GM18526 (cell line): ENCODE measurements around the gene LCE5A.

ENCODE experiments used
- POLR2A ChIP-seq: IDR thresholded peaks from 3 replicates; pipeline ENCODE4 v1.6.1; 2011; ENCODE audit not compliant: insufficient read length; ENCODE audit errors: extremely low read depth

The LCE5A gene

GRCh38 chr1:152510503-152510902 is at the start of gene LCE5A:
LCE5A (plus strand) TSS chr1:152510803; CDS start chr1:152511535, 732 bp downstream.
- TF ChIP-seq POLR2A, result no peak

GRCh38 chr1:152461544-152461943 is 49.1 kb upstream of the LCE5A start:
- TF ChIP-seq POLR2A, result no peak

GRCh38 chr1:152462636-152463035 is 48.0 kb upstream of the LCE5A start:
- TF ChIP-seq POLR2A, result no peak

GRCh38 chr1:152466217-152466616 is 44.4 kb upstream of the LCE5A start:
- no peak for TF ChIP-seq POLR2A

GRCh38 chr1:152473887-152474537 is 36.6 kb upstream of the LCE5A start:
- TF ChIP-seq POLR2A, result no peak

- no peak for TF ChIP-seq POLR2A
These were observed 30.6 kb upstream of the LCE5A start for GRCh38 chr1:152479792-152480595.

GRCh38 chr1:152481869-152482664 is 28.5 kb upstream of the LCE5A start:
- no peak for TF ChIP-seq POLR2A

- TF ChIP-seq POLR2A, result no peak
These were observed 24.1 kb upstream of the LCE5A start for GRCh38 chr1:152486400-152487006.

GRCh38 chr1:152487871-152488270 is 22.7 kb upstream of the LCE5A start:
- no peak for TF ChIP-seq POLR2A

GRCh38 chr1:152495066-152495675 is 15.4 kb upstream of the LCE5A start:
- TF ChIP-seq POLR2A, result no peak

- TF ChIP-seq POLR2A, result no peak
These were observed 13.3 kb upstream of the LCE5A start for GRCh38 chr1:152497273-152497672.

- no peak for TF ChIP-seq POLR2A
These were observed 8.9 kb upstream of the LCE5A start for GRCh38 chr1:152501704-152502103.

- no peak for TF ChIP-seq POLR2A
These were observed 8.0 kb upstream of the LCE5A start for GRCh38 chr1:152502496-152503180.

GRCh38 chr1:152505083-152505482 is 5.5 kb upstream of the LCE5A start:
- TF ChIP-seq POLR2A, result no peak
